WTC11 (cell line): ENCODE results near the gene CFAP53. TPM values are rescaled to one million over a fixed set of nuclear protein-coding genes. Genes with fewer than 3 reads are reported as not detected.

Experiments used
- ATAC-seq: fragments of 200-7000 bp; cut with Tn5 transposase; 2 replicates; pipeline ENCODE4 v1.10.0; 2021; ENCODE audit warnings: mild to moderate bottlenecking, moderate library complexity
- CTCF ChIA-PET: fragments of 300-600 bp; sonication (Branson Sonifier 250); formaldehyde crosslinking; loops from one replicate; lab custom pipeline; 2021; ENCODE audit warnings: antibody characterized with exemption; lab: Charles Lee
- POLR2A ChIA-PET: fragments of 350-600 bp; sonication (Branson Sonifier 250); formaldehyde crosslinking; loops from one replicate; lab custom pipeline; 2021; ENCODE audit warnings: antibody characterized with exemption; lab: Charles Lee
- DNase-seq: peaks from one replicate; pipeline ENCODE4 v3.0.0; 2021; ENCODE audit warnings: low spot score
- H3K27ac Mint-ChIP-seq: 2 replicates; pipeline ENCODE4 v1.8.0; 2021; ENCODE audit warnings: mixed read lengths
- H3K27me3 Mint-ChIP-seq: 2 replicates; pipeline ENCODE4 v1.8.0; 2021; ENCODE audit warnings: low read depth, mild to moderate bottlenecking, moderate library complexity, mixed read lengths
- H3K36me3 Mint-ChIP-seq: 2 replicates; pipeline ENCODE4 v1.8.0; 2021; ENCODE audit warnings: mixed read lengths
- H3K4me1 Mint-ChIP-seq: 2 replicates; pipeline ENCODE4 v1.8.0; 2022; ENCODE audit warnings: mixed read lengths
- H3K4me3 Mint-ChIP-seq: 2 replicates; pipeline ENCODE4 v1.8.0; 2021; ENCODE audit warnings: mild to moderate bottlenecking, moderate library complexity, mixed read lengths
- H3K9me3 Mint-ChIP-seq: 2 replicates; pipeline ENCODE4 v1.8.0; 2021; ENCODE audit warnings: mixed read lengths
- ATF1 ChIP-seq: sonication (generic); formaldehyde crosslinking; IDR thresholded peaks from 2 replicates; pipeline ENCODE4 v1.8.1; 2023; ENCODE audit warnings: mild to moderate bottlenecking, moderate library complexity, missing genetic modification reagents
- ATF2 ChIP-seq: sonication (generic); formaldehyde crosslinking; IDR thresholded peaks from 2 replicates; pipeline ENCODE4 v1.8.1; 2022; ENCODE audit warnings: low read depth, missing genetic modification reagents, borderline replicate concordance
- CDX4 ChIP-seq: fragments of 250-450 bp; sonication (Bioruptor Pico); IDR thresholded peaks from 2 replicates; pipeline ENCODE4 v1.9.0; 2021; ENCODE audit warnings: moderate library complexity, mild to moderate bottlenecking, inconsistent platforms, borderline replicate concordance
- CREB1 ChIP-seq: sonication (generic); formaldehyde crosslinking; IDR thresholded peaks from 2 replicates; pipeline ENCODE4 v1.8.0; 2023; ENCODE audit warnings: mild to moderate bottlenecking, missing genetic modification reagents
- E2F1 ChIP-seq: sonication (generic); formaldehyde crosslinking; IDR thresholded peaks from 2 replicates; pipeline ENCODE4 v1.8.0; 2022; ENCODE audit warnings: mild to moderate bottlenecking, missing genetic modification reagents
- E2F5 ChIP-seq: sonication (generic); formaldehyde crosslinking; IDR thresholded peaks from 2 replicates; pipeline ENCODE4 v1.8.1; 2022; ENCODE audit warnings: mild to moderate bottlenecking, moderate library complexity, missing genetic modification reagents
- FOXK1 ChIP-seq: sonication (generic); formaldehyde crosslinking; IDR thresholded peaks from 2 replicates; pipeline ENCODE4 v1.8.0; 2022; ENCODE audit warnings: mild to moderate bottlenecking, moderate library complexity, missing genetic modification reagents
- FOXP1 ChIP-seq: sonication (generic); formaldehyde crosslinking; IDR thresholded peaks from 2 replicates; pipeline ENCODE4 v1.8.0; 2022; ENCODE audit warnings: missing genetic modification reagents, mild to moderate bottlenecking, moderate library complexity, borderline replicate concordance
- FOXP4 ChIP-seq: sonication (generic); formaldehyde crosslinking; IDR thresholded peaks from 2 replicates; pipeline ENCODE4 v1.8.0; 2022; ENCODE audit warnings: mild to moderate bottlenecking, missing genetic modification reagents
- GRHL2 ChIP-seq: fragments of 250-450 bp; sonication (Bioruptor Pico); IDR thresholded peaks from 2 replicates; pipeline ENCODE4 v1.8.0; 2022; ENCODE audit warnings: mild to moderate bottlenecking, moderate library complexity; ENCODE audit not compliant: insufficient replicate concordance, severe bottlenecking
- HMGA2 ChIP-seq: fragments of 250-450 bp; sonication (Bioruptor Pico); IDR thresholded peaks from 2 replicates; pipeline ENCODE4 v1.4.0; 2021; ENCODE audit warnings: mild to moderate bottlenecking, moderate library complexity
- HMGXB4 ChIP-seq: sonication (generic); formaldehyde crosslinking; IDR thresholded peaks from 2 replicates; pipeline ENCODE4 v1.8.1; 2023; ENCODE audit warnings: mild to moderate bottlenecking, moderate library complexity, missing genetic modification reagents
- JUN ChIP-seq: sonication (generic); formaldehyde crosslinking; IDR thresholded peaks from 2 replicates; pipeline ENCODE4 v1.8.0; 2023; ENCODE audit warnings: mild to moderate bottlenecking, missing genetic modification reagents
- KAT7 ChIP-seq: sonication (generic); formaldehyde crosslinking; IDR thresholded peaks from 2 replicates; pipeline ENCODE4 v1.8.1; 2023; ENCODE audit warnings: missing genetic modification reagents, mild to moderate bottlenecking, borderline replicate concordance
- NFYB ChIP-seq: sonication (generic); formaldehyde crosslinking; conservative IDR thresholded peaks from 2 replicates; pipeline ENCODE4 v1.8.0; 2022; ENCODE audit warnings: low read depth, missing genetic modification reagents
- NR1H2 ChIP-seq: sonication (generic); formaldehyde crosslinking; IDR thresholded peaks from 2 replicates; pipeline ENCODE4 v1.9.0; 2021; ENCODE audit warnings: mild to moderate bottlenecking, moderate library complexity, missing genetic modification reagents
- OVOL2 ChIP-seq: fragments of 250-450 bp; sonication (Bioruptor Pico); IDR thresholded peaks from 2 replicates; pipeline ENCODE4 v1.9.0; 2021; ENCODE audit warnings: mild to moderate bottlenecking, borderline replicate concordance
- RELA ChIP-seq: sonication (generic); formaldehyde crosslinking; IDR thresholded peaks from 2 replicates; pipeline ENCODE4 v1.8.1; 2022; ENCODE audit warnings: missing genetic modification reagents, mild to moderate bottlenecking, borderline replicate concordance
- TEAD4 ChIP-seq: sonication (generic); formaldehyde crosslinking; IDR thresholded peaks from 2 replicates; pipeline ENCODE4 v1.8.0; 2022; ENCODE audit warnings: mild to moderate bottlenecking, missing genetic modification reagents
- ZNF263 ChIP-seq: sonication (generic); formaldehyde crosslinking; IDR thresholded peaks from 2 replicates; pipeline ENCODE4 v1.8.1; 2022; ENCODE audit warnings: low read depth, mild to moderate bottlenecking, moderate library complexity, missing genetic modification reagents
- total RNA-seq: library from RNA; stranded (reverse); gene quantifications from 3 replicates; pipeline ENCODE4 v1.2.3, GENCODE V29; 2021

The CFAP53 gene
- total RNA-seq, 1 experiment from 2014 or later = 0.26 TPM

- DNase-seq = no peak
- TF ChIP-seq TEAD4 (no peak), GRHL2 (CRISPR knock-in tag) (no peak), RELA (CRISPR knock-in tag) (no peak), KAT7 (CRISPR knock-in tag) (no peak), HMGA2 (CRISPR knock-in tag) (no peak), ATF2 (CRISPR knock-in tag) (no peak), NR1H2 (CRISPR knock-in tag) (no peak), FOXP4 (no peak), HMGXB4 (CRISPR knock-in tag) (no peak), FOXK1 (no peak), NFYB (CRISPR knock-in tag) (no peak), CREB1 (CRISPR knock-in tag) (no peak), FOXP1 (CRISPR knock-in tag) (no peak), E2F5 (CRISPR knock-in tag) (no peak), JUN (no peak), CDX4 (no peak), ATF1 (CRISPR knock-in tag) (no peak), ZNF263 (no peak), E2F1 (CRISPR knock-in tag) (no peak), OVOL2 (no peak)
- TF ChIP-seq, all 79 proteins: peak for 0
- no peaks in the 10 kb centered on the region for H3K27me3 Mint-ChIP-seq
- ATAC-seq = no peak
- peaks cover 37% of the 10 kb centered on the region for H3K36me3 Mint-ChIP-seq
- H3K4me1 Mint-ChIP-seq = peaks cover 18% of the 10 kb centered on the region
- ChIA-PET CTCF (interaction anchor here (0.6 kb wide), 1 partner anchor 71 kb away, joined by 3 read pairs; no protein-coding TSS in a partner anchor), POLR2A (no interaction called here)
- H3K27ac Mint-ChIP-seq = peak overlapping the region; percentile 63; the same call in 1 of the 2 replicates
- H3K4me3 Mint-ChIP-seq = peak overlapping the region; percentile 98
- H3K9me3 Mint-ChIP-seq = no peaks in the 10 kb centered on the region
Observed at GRCh38 chr18:50285631-50286321, 19.5 kb upstream of the CFAP53 start.
